Testis (tissue), 2 donors: ENCODE data around the gene SLFN13.

Experiments used
- POLR2A ChIP-seq: fragments of 450-650 bp; IDR thresholded peaks from one replicate; pipeline ENCODE4 v1.6.1; 2017; ENCODE audit warnings: antibody characterized with exemption, mild to moderate bottlenecking, moderate library complexity
- TF ChIP-seq, protein P1 (sequence below), 3 experiments: fragments of 450-650 bp in 2 of 3; fragments of 200-600 bp in 1 of 3; sonication (generic) in 1 of 3; IDR thresholded peaks; one replicate each; pipeline ENCODE4 v1.5.1; 2016 to 2019; ENCODE audit warnings: antibody characterized with exemption in 3 of 3, mild to moderate bottlenecking in 2 of 3, moderate library complexity in 1 of 3

DNA sequence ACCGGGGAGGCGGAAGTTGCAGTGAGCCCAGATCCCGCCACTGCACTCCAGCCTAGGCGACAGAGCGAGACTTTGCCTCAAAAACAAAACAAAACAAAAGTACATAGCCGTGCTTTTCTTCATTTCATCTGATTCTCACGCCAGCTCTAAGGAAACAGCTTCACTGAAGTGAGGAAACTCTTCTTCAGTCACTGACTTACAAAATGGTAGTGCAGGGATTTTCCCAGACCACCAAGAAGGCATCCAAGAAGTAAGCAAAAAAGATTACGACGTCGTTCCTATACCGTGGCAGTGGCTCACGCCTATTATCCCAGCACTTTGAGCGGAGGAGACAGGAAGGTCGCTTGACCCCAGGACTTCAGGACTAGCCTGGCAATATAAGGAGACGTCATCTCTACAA lies 40.4 kb upstream of the SLFN13 start:
- TF ChIP-seq POLR2A, result no peak
- TF ChIP-seq, protein P1, sequence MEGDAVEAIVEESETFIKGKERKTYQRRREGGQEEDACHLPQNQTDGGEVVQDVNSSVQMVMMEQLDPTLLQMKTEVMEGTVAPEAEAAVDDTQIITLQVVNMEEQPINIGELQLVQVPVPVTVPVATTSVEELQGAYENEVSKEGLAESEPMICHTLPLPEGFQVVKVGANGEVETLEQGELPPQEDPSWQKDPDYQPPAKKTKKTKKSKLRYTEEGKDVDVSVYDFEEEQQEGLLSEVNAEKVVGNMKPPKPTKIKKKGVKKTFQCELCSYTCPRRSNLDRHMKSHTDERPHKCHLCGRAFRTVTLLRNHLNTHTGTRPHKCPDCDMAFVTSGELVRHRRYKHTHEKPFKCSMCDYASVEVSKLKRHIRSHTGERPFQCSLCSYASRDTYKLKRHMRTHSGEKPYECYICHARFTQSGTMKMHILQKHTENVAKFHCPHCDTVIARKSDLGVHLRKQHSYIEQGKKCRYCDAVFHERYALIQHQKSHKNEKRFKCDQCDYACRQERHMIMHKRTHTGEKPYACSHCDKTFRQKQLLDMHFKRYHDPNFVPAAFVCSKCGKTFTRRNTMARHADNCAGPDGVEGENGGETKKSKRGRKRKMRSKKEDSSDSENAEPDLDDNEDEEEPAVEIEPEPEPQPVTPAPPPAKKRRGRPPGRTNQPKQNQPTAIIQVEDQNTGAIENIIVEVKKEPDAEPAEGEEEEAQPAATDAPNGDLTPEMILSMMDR (IDR thresholded peaks at IDR 0.05), result no peak
